Measurements from ENCODE around the gene OR2AG2.

OR2AG2 gene

GRCh38 chr11:6719576-6719975 lies 52.2 kb downstream of the OR2AG2 start:
- DNase-seq (ENCODE audit: low read depth, low spot score) = no peak
- H3K4me3 ChIP-seq (ENCODE audit: low read depth, low read length) = no peak overlapping the region
- in situ Hi-C loops (cut with HindIII; ENCODE audit: low sequenced_read_pairs) = no loop called here
- TF ChIP-seq, protein P1, sequence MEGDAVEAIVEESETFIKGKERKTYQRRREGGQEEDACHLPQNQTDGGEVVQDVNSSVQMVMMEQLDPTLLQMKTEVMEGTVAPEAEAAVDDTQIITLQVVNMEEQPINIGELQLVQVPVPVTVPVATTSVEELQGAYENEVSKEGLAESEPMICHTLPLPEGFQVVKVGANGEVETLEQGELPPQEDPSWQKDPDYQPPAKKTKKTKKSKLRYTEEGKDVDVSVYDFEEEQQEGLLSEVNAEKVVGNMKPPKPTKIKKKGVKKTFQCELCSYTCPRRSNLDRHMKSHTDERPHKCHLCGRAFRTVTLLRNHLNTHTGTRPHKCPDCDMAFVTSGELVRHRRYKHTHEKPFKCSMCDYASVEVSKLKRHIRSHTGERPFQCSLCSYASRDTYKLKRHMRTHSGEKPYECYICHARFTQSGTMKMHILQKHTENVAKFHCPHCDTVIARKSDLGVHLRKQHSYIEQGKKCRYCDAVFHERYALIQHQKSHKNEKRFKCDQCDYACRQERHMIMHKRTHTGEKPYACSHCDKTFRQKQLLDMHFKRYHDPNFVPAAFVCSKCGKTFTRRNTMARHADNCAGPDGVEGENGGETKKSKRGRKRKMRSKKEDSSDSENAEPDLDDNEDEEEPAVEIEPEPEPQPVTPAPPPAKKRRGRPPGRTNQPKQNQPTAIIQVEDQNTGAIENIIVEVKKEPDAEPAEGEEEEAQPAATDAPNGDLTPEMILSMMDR (IDR thresholded peaks at IDR 0.05; ENCODE audit: low read depth, low read length) = no peak

DNA sequence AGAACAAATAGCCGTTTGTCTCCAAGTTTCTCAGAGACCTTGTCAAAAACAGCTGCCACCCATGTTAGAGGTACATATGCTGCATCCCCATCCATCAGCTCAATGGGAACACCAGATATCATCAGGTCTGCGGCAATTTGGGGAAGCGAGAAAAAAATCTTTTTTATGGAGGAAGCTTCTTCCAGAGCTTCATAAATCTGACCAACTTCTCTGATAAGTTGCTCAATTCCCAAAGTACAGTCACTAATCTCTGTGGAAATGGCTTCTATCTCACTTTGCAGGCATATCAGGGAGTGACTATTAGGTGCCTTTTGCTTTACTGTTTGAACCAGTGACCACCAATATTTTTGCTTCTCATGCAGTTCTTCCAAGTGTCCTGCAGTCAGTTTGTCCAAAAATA lies 54.4 kb downstream of the OR2AG2 start:
- DNase-seq (ENCODE audit: low read depth, low spot score) = no peak
- H3K4me3 ChIP-seq (ENCODE audit: low read depth, low read length) = no peak overlapping the region
- in situ Hi-C loops (cut with HindIII; ENCODE audit: low sequenced_read_pairs) = no loop called here
- TF ChIP-seq, protein P1 (IDR thresholded peaks at IDR 0.05; ENCODE audit: low read depth, low read length) = no peak

All from astrocyte of the spinal cord (primary cell).